AG10803 (cell line): Measurements from ENCODE around the gene RALGAPB.

Experiments
- DNase-seq: peaks from one replicate; pipeline ENCODE4 v3.0.0; 2010; ENCODE audit warnings: low read depth
- H3K4me3 ChIP-seq: 2 replicates; pipeline ENCODE4 v1.5.1; 2011; ENCODE audit warnings: mild to moderate bottlenecking, low read length, control low read depth
- CTCF ChIP-seq: conservative IDR thresholded peaks from 2 replicates; pipeline ENCODE4 v1.5.1; 2011; ENCODE audit warnings: mild to moderate bottlenecking, low read length, control low read depth, inconsistent platforms

RALGAPB gene

GRCh38 chr20:38472513-38473366 is at the start of gene RALGAPB:
Gene RALGAPB, plus strand, starts transcription at chr20:38472843. Its CDS starts 15,590 bp downstream, at chr20:38488433.
- TF ChIP-seq CTCF: peak; percentile 53
- peak; percentile 95 for DNase-seq
- peak within 1 kb of the TSS; percentile 89 for H3K4me3 ChIP-seq

- DNase-seq: no peak
- no peak for TF ChIP-seq CTCF
- no peak overlapping the region for H3K4me3 ChIP-seq
Observed at GRCh38 chr20:38423541-38423940, 49.1 kb upstream of the RALGAPB start.

GRCh38 chr20:38424401-38424800 is 48.2 kb upstream of the RALGAPB start:
- DNase-seq: no peak
- no peak for TF ChIP-seq CTCF
- no peak overlapping the region for H3K4me3 ChIP-seq

GRCh38 chr20:38426006-38426897 is 46.4 kb upstream of the RALGAPB start:
- H3K4me3 ChIP-seq: no peak overlapping the region
- TF ChIP-seq CTCF: no peak
- DNase-seq: peak; percentile 92

GRCh38 chr20:38427655-38428023 is 45.0 kb upstream of the RALGAPB start:
- no peak overlapping the region for H3K4me3 ChIP-seq
- DNase-seq: no peak
- TF ChIP-seq CTCF: no peak

GRCh38 chr20:38428800-38429199 is 43.8 kb upstream of the RALGAPB start:
- no peak for DNase-seq
- TF ChIP-seq CTCF: no peak
- no peak overlapping the region for H3K4me3 ChIP-seq
